GM18870 (cell line): ENCODE data around the gene PFDN6.

Source experiments
- ATAC-seq: cut with Tn5 transposase; IDR thresholded peaks from one replicate; pipeline ENCODE4 v1.9.1; 2021; ENCODE audit warnings: moderate library complexity; ENCODE audit not compliant: unreplicated experiment

The PFDN6 gene

DNA sequence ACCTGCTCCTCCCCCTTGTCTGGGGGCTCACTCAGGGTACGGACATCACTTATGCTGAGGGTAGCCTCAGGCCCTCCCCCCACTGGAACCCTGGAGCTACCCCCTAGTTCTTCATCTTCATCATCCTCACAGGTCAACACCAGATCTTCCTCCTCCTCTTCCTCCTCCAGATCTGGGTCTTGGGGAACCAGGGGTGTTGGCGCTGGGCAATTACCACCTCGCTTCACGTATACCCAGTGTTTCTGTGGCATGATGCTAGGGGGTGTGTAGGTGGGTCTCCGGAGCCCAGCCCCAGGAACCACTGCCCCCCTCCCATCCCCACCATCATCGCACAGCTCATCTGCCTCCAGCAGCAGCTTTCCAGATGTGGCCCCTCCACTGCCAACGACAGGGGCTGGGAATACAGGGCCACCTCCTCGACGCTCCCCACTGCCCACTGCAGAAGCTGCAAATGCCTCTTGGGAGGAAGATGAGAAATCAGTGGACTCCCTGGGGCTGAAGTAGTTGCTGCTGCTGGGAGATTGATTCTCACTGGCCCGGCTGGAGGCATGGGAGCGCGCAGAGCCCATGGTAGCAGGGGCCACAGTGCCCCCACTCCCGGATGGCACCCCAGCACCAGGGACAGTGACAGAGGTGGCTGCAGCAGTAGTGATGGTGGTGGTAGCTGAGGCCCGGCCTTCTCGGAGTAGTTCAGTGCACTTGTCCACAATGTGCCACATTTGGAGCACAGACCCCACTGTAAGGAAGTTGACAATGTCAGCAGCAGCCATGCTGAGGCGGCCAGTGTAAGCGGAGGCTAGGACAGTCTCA lies 26.6 kb downstream of the PFDN6 start:
- no peak for ATAC-seq

DNA sequence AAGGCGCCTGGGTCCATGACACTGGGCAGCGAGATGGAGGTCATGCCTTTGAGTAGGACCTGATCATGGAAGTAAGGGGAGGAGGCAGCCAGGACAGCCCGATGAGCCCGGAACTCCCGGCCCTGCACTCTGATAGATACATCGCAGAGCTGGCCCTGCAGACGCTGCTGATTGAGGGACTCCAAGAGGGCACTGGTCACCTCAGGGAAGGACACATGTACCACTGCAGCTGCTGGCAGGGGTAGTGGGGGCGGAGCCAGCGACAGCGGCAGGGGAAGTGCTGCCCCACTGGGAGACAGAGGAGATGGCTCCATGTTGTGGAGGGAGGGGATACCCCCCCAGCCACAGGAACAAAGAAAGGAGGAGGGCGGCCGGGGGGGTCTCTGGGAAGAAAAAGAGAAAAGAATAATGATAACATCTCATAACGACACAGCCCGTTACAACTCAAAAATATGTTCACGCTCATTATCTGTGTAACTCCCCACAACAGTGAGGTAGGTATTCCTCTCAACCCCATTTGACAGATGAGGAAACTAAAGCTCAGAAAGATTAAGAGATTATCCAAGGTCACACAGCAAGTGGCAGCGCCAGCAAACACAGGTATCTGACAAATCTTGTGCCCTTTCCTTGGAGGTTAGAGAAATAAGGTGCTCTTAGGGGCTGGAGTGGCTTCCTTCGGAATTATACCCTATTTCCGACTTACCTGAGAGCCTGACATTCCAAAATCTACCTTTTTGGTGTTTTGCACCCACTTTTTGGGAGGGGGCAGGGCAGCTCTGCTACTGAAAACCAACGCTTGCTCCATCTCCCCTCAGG lies 27.4 kb downstream of the PFDN6 start:
- ATAC-seq, result no peak

DNA sequence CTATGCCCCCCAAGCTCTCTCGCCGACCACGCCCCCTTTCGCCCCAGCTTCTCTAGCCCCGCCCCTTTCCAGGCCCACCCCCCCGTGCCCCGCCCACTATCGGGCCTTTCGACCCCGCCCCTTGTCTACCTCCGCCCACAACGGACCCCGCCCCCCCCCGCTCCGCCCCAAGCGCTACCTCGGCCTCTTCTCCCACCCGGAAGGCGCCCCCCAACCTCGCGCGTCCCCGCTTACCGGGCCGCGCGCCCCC lies 27.9 kb downstream of the PFDN6 start:
- no peak for ATAC-seq

DNA sequence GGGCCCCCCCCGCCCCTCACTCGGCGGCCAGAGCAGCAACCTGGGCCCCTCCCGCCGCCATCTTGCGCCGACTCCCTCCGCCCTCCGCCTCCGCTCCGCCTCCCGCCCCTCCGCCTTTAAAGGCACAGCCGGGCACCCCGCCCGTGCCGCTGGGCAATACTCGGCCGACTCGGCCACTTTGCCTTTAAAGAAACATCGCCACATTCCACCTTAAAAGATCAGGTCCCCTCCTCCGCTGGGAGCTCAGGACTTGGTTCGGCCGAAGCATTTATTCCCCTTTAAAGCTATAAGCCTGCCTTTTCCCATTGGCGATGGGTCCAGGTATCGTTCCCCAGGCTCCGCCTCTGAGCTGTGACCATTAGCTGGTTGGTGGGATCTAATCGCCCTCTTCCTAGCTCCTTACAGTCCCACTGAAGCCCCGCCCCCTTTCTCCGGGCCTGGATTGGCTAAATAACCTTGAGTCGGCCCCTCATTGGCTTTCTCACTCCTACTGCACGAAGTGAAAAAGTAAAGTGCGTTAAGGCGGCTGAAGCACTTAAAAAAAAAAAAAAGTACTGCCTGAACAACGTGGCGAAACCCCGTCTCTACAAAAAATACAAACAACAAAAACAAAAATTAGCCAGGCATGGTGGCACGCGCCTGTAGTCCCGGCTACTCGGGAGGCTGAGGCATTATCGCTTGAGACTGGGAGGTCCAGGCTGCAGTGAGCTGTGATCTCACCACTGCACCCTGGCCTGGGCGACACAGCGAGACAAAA lies 28.4 kb downstream of the PFDN6 start, which contains the start of gene ZBTB22:
Gene ZBTB22 (minus strand): TSS at position 76 of the 757 bp plus-strand sequence. CDS start 828 bp downstream, outside the sequence.
- ATAC-seq, result peak; percentile 59

DNA sequence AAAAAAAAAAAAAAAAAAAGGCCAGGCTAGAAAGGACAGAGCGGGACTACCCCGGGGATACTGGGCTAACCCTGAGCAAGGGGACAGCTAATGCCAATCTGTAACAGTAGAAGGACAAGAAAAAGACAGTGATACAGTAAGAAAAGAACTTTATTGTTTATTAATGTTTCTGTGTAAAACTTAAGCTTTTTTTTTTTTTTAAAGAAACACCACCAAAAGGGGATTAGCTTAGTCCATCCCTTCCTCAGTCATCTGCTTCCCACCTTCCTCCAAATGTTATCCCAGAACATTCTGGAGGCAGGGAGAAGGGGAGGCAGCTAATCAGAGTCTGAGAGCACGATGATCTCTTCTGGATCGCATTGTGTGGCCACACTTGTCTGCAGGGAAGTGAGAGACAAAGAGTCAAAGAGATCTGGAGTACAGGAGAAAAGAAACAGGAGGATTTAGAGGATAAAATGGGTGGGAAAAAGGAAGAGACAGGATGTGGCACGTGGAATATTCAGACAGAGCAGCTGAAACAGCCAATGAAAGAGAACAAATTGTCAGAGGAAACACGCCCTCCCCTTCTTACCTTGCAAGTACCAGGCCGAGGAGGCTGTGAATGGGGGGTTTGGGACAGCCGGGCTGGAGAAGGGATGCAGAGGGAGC lies 29.1 kb downstream of the PFDN6 start:
- no peak for ATAC-seq

DNA sequence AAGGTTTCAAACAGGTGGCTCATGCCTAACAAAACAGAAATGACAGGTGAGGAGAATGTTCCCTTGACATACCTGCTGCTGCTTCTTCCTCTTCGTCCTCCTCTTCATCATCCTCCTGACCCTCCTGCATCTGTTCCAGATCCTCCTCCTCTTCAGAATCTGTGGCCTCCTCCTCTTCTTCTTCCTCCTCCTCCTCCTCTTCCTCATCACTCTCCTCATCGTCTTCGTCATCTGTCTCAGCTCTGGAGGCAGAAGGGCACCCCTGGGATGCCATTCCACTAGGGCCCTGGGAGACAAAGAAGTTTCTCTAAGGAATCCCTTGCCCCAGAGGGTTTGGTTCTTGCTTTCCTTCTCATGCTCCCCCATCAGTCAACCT lies 30.5 kb downstream of the PFDN6 start:
- no peak for ATAC-seq

DNA sequence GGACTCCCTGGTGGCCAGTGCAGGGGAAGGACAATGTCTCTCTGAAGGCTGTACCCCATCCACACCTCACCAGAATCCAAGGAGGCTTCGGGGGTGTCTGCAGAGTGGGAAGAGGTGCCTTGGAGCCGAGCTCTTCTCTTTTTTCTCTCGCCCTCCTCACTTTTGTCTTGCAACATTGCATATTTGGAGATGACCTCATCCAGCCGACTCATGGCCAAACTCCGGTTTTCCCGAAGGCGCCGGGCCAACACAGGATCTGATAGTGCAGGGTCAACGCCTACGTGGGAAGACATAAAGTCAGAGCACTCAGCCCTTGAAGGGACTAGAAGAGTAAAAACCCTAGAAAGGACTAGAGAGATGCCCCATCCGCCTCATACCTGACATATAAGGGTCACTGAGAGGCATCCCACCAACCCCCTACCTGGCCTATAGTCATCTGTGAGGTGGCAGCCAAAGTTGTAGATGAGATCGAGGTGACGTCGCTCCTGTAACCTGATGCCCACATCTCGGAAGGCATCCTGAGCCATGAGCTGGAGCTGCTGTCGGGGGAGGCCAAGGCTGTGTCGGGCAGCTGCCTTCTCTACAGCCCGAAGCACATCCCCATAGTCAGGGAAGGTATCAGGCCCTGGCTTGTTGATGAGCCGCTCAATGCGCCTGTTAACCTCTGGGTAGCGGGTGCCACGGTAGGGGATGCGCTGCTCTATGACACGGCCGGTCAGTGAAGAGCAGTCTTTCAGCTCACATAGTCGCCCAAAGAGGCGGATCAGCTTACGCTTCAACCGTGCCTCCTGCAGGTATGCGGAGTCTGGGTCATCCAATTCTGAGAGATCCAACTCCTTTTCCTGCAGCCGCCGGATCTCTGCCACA lies 31.1 kb downstream of the PFDN6 start:
- ATAC-seq, result no peak

DNA sequence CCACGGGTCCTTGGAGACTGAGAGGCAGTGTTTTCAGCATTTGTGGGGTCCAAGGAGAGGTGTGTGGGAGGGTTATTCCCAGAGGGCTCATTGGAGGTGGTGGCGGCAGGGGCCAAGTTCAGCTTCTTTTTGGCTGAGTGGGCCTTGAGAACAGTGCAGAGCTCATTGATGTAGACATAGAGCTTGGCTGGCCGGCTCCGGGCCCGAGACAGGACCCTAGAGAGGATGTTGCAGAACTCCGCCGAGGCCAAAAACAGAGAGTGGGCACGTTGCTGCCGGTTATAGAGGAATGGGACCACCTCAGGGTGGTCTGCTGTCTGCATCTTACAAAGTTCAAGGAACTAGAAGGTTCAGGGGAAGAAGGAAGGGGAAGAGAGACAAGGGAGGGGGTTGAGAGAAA lies 31.8 kb downstream of the PFDN6 start:
- ATAC-seq, result no peak

DNA sequence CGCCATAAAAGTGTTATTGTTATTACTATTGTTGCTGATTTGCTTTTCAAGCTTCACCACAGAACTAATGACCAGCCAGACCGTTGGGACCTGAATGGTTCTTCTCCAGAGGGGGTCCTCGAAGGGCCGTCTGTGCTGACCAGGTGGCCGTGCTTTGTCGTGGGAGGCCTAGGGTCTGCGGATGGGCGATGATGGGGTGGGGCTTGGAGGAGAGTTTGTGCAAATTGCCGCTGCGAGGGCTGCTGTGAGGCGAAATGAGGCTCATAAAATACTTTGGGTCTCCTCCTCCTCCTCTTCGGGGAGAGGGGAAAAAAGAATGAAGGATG lies 34.2 kb downstream of the PFDN6 start:
- no peak for ATAC-seq

DNA sequence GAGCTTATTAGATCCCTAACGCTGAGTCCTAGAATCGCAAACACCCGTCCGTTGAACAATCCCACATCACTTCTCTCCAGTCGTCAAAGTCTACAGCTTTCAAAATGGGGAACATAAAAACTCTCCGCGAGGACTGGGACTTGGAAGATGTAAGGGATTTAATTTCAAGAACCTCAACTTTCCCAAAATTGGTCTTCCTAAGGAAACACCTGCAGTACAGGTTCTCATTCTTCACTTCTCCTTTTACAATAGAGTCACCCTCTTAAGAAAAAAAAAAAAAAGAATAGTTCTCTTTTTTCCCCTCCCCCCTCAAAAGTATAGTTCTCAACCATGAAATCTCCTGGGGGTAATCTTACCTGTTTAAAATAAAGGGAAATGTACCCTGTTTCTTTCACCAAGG lies 34.7 kb downstream of the PFDN6 start:
- no peak for ATAC-seq

DNA sequence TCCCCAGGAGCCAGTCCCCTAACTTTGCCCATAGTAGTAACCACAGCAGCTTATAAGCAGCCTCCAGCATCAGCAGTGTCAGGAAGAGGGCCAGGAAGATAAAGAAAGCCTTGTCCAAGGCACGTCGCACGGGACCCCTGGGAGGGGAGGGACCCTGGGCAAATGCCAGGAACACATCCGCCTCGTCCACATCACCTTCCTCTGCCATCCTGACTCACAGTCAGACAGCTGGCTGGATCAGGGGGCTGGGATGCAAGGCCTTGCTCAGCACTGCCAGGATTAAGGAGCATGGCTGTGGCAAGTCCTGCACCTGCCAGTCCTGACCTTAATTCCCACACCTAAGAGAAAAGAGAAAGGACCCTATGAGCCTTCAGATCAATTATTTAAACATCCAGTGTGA lies 39.7 kb downstream of the PFDN6 start:
- ATAC-seq, result no peak

DNA sequence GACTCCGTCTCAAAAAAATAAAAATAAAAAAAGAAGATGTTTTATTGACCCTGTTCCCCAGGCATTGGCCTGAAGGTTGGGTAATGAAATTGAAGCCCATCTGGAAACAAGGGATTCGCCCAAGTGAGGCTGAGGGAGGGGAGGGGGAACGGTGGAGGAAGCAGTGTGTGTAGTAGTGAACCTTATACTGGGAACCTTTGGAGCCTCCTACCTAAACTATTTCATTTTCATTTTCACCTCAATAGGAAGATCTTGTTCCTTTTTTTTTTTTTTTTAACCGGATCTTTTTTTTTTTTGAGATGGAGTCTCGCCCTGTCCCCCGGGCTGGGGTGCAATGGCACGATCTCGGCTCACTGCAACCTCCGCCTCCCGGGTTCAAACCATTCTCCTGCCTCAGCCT lies 41.3 kb downstream of the PFDN6 start:
- no peak for ATAC-seq

DNA sequence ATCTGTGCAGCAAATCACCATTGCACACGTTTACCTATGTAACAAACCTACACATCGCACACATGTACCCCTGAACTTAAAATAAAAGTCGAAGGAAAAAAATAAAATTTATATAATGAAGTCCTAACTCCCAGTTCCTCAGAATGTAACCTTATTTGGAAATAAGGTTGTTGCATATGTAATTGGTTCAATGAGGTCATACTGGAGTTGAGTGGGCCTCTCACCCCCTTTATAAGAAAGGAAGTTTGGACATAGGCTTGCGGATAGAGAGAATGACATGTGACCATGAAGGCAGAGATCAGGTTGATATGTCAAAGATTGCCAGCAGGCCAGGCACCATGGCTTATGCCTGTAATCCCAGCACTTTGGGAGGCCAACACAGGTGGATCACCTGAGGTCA lies 44.3 kb downstream of the PFDN6 start:
- no peak for ATAC-seq

DNA sequence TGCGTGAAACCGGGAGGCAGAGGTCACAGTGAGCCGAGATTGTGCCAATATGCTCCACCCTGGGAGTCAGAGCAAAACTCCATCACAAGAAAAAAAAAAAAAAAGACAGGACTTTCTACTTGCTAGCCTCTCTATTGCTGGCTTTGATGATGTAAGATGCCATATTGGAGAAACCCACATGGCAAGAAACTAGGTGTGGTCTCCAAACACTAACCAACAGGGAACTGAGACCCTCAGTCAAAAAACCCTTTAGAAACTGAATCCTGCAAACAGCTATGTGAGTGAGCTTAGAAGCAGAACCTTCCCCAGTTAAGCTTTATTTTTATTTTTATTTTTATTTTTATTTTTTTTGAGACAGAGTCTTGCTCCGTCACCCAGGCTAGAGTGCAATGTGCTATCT lies 46.5 kb downstream of the PFDN6 start:
- no peak for ATAC-seq

DNA sequence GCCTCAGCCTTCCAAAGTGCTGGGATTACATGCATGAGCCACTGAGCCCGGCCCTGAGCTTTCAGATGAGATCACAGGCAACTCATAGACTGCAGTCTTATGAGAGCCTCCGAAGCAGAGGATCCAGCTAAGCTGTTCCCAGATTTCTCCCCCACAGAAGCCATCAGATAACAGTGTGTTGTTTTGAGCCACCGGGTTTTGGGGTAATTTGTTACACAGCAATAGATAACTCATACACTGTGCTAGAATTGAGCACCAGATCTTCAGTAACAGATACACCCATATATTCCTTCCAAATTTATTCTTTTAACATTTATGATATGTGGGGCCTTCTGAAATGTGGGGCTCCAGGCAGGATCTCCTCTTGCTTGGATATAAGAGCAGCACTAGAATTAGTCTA lies 47.1 kb downstream of the PFDN6 start:
- no peak for ATAC-seq

DNA sequence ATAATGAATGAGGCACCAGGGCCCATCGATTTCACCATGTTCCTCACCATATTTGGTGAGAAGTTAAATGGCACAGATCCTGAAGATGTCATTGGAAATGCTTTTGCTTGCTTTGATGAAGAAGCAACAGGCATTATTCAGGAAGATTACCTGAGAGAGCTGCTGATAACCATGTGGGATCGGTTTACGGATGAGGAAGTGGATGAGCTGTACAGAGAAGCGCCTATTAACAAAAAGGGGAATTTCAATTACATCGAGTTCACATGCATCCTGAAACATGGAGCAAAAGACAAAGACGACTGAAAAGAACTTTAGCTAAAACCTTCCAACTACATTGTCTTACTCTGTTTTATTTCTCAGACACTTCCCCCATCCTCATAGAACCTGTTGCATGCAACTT lies 49.8 kb downstream of the PFDN6 start:
- no peak for ATAC-seq
